K562 (cell line): ENCODE results near the gene TRAPPC2B. TPM values are rescaled to one million over a fixed set of nuclear protein-coding genes. Genes with fewer than 3 reads are reported as not detected.
A peak's percentile ranks its signal among the peaks of the same experiment; 100 is the strongest.

ENCODE experiments used
- BCL6 ChIP-seq: fragments of 250-450 bp; sonication (Bioruptor Pico); IDR thresholded peaks from 2 replicates; pipeline ENCODE4 v1.4.0; 2020
- CHD4 ChIP-seq: fragments of 200-600 bp; sonication (generic); IDR thresholded peaks from 3 replicates; pipeline ENCODE4 v1.6.1; 2012; ENCODE audit warnings: low read depth, mild to moderate bottlenecking, mixed read lengths, low read length, inconsistent platforms; ENCODE audit not compliant: insufficient read depth, insufficient replicate concordance, poor library complexity, severe bottlenecking
- CREBBP ChIP-seq: IDR thresholded peaks from one replicate; pipeline ENCODE4 v1.6.1; 2012; ENCODE audit warnings: low read depth, mild to moderate bottlenecking, control low read depth, inconsistent platforms, low read length
- DDX20 ChIP-seq: fragments of 450-650 bp; IDR thresholded peaks from 2 replicates; pipeline ENCODE4 v1.6.1; 2016; ENCODE audit warnings: missing genetic modification characterization, low read depth, mild to moderate bottlenecking, missing compliant biosample characterization, moderate library complexity
- E2F4 ChIP-seq: sonication (generic); formaldehyde crosslinking; IDR thresholded peaks from 2 replicates; pipeline ENCODE4 v1.8.0; 2022; ENCODE audit warnings: mild to moderate bottlenecking, low read depth, missing genetic modification reagents
- HLTF ChIP-seq: fragments of 450-650 bp; IDR thresholded peaks from 2 replicates; pipeline ENCODE4 v1.6.1; 2016
- MECOM ChIP-seq: fragments of 250-450 bp; sonication (Bioruptor Pico); IDR thresholded peaks from 2 replicates; pipeline ENCODE4 v1.8.0; 2022; ENCODE audit warnings: inconsistent platforms
- PHF8 ChIP-seq: fragments of 200-600 bp; sonication (generic); IDR thresholded peaks from 2 replicates; pipeline ENCODE4 v1.6.1; 2012; ENCODE audit warnings: mixed run types, mild to moderate bottlenecking, inconsistent platforms, low read length, moderate library complexity, borderline replicate concordance
- RB1 ChIP-seq: fragments of 450-650 bp; IDR thresholded peaks from 2 replicates; pipeline ENCODE4 v1.6.1; 2017; ENCODE audit warnings: low read depth, mild to moderate bottlenecking
- USF2 ChIP-seq: sonication (generic); formaldehyde crosslinking; IDR thresholded peaks from 2 replicates; pipeline ENCODE4 v1.5.0; 2020; ENCODE audit warnings: missing genetic modification reagents
- ZBTB1 ChIP-seq: sonication (generic); formaldehyde crosslinking; IDR thresholded peaks from 2 replicates; pipeline ENCODE4 v1.8.1; 2023; ENCODE audit warnings: missing genetic modification reagents, low read depth, mild to moderate bottlenecking, borderline replicate concordance
- ZNF445 ChIP-seq: fragments of 250-450 bp; sonication (Bioruptor Pico); IDR thresholded peaks from 2 replicates; pipeline ENCODE4 v1.4.0; 2020; ENCODE audit warnings: low read depth, mild to moderate bottlenecking, moderate library complexity
- ZNF764 ChIP-seq: fragments of 250-450 bp; sonication (Bioruptor Pico); IDR thresholded peaks from 2 replicates; pipeline ENCODE4 v1.4.0; 2020; ENCODE audit warnings: low read depth, mild to moderate bottlenecking, moderate library complexity
- polyA plus RNA-seq, 8 experiments: library from polyadenylated mRNA; depleted of rRNA in 4 of 8; stranded (reverse) in 5 of 8; unstranded in 3 of 8; fragments of >200 nt; fragmentation: Nextera tagmentation in 2 of 8; fragmentation: Illumina TruSeq in 1 of 8; extraction: Ambion mirVana in 2 of 8; extraction: Trizol in 1 of 8; gene quantifications; 2 replicates each; pipeline versions ENCODE4 v1.2.1 to v1.2.3, GENCODE V29; 2011 to 2014; ENCODE audit warnings: inconsistent platforms in 1 of 8, missing spikeins in 1 of 8
- total RNA-seq, 7 experiments: library from RNA; depleted of rRNA in 6 of 7; stranded (reverse); fragments of >200 nt in 6 of 7; fragmentation: Illumina TruSeq in 2 of 7; extraction: Trizol in 2 of 7; gene quantifications; 2 replicates each; pipeline versions ENCODE4 v1.2.1 to v1.2.3, GENCODE V29; 2011 to 2021; ENCODE audit warnings: low replicate concordance in 1 of 7
- TF ChIP-seq, protein P1 (sequence below): sonication (generic); formaldehyde crosslinking; IDR thresholded peaks from 2 replicates; pipeline ENCODE4 v1.8.0; 2023; ENCODE audit warnings: mild to moderate bottlenecking, missing genetic modification reagents
- TF ChIP-seq, protein P2 (sequence below): fragments of 450-650 bp; conservative IDR thresholded peaks from 2 replicates; pipeline ENCODE4 v1.6.1; 2016; ENCODE audit warnings: missing genetic modification characterization, low read depth, mild to moderate bottlenecking, control low read depth, missing compliant biosample characterization
- TF ChIP-seq, protein P3 (sequence below): sonication (generic); formaldehyde crosslinking; IDR thresholded peaks from 2 replicates; pipeline ENCODE4 v1.8.0; 2022; ENCODE audit warnings: missing genetic modification reagents, mild to moderate bottlenecking, borderline replicate concordance
- TF ChIP-seq, protein P4 (sequence below): fragments of 450-650 bp; IDR thresholded peaks from 2 replicates; pipeline ENCODE4 v1.6.1; 2016

TRAPPC2B gene
- total and polyA plus RNA-seq, 9 of the 15 experiments (the other 6 are each of a cell fraction or from before 2014, with no cell fraction given): 2.2 to 20.4 (median 4.6) TPM

GRCh38 chr19:57389730-57390598, 26.6 kb downstream of the TRAPPC2B start, which contains the start of gene ZNF548 (continued):
- TF ChIP-seq USF2 (CRISPR knock-in tag): no peak
- no peak for TF ChIP-seq BCL6 (CRISPR knock-in tag)
- peak; percentile 73 for TF ChIP-seq PHF8
- TF ChIP-seq CREBBP: no peak
- TF ChIP-seq MECOM (CRISPR knock-in tag): no peak
- TF ChIP-seq CHD4: no peak
- TF ChIP-seq DDX20 (tag): no peak
- peak; percentile 60; the same call in 1 of the 2 replicates for TF ChIP-seq RB1
- no peak for TF ChIP-seq ZNF764 (CRISPR knock-in tag)
- no peak for TF ChIP-seq HLTF
- TF ChIP-seq, protein P1, sequence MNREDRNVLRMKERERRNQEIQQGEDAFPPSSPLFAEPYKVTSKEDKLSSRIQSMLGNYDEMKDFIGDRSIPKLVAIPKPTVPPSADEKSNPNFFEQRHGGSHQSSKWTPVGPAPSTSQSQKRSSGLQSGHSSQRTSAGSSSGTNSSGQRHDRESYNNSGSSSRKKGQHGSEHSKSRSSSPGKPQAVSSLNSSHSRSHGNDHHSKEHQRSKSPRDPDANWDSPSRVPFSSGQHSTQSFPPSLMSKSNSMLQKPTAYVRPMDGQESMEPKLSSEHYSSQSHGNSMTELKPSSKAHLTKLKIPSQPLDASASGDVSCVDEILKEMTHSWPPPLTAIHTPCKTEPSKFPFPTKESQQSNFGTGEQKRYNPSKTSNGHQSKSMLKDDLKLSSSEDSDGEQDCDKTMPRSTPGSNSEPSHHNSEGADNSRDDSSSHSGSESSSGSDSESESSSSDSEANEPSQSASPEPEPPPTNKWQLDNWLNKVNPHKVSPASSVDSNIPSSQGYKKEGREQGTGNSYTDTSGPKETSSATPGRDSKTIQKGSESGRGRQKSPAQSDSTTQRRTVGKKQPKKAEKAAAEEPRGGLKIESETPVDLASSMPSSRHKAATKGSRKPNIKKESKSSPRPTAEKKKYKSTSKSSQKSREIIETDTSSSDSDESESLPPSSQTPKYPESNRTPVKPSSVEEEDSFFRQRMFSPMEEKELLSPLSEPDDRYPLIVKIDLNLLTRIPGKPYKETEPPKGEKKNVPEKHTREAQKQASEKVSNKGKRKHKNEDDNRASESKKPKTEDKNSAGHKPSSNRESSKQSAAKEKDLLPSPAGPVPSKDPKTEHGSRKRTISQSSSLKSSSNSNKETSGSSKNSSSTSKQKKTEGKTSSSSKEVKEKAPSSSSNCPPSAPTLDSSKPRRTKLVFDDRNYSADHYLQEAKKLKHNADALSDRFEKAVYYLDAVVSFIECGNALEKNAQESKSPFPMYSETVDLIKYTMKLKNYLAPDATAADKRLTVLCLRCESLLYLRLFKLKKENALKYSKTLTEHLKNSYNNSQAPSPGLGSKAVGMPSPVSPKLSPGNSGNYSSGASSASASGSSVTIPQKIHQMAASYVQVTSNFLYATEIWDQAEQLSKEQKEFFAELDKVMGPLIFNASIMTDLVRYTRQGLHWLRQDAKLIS (CRISPR knock-in tag): no peak
- TF ChIP-seq, protein P2, sequence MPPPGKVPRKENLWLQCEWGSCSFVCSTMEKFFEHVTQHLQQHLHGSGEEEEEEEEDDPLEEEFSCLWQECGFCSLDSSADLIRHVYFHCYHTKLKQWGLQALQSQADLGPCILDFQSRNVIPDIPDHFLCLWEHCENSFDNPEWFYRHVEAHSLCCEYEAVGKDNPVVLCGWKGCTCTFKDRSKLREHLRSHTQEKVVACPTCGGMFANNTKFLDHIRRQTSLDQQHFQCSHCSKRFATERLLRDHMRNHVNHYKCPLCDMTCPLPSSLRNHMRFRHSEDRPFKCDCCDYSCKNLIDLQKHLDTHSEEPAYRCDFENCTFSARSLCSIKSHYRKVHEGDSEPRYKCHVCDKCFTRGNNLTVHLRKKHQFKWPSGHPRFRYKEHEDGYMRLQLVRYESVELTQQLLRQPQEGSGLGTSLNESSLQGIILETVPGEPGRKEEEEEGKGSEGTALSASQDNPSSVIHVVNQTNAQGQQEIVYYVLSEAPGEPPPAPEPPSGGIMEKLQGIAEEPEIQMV (tag): no peak
- no peak for TF ChIP-seq ZNF445
- TF ChIP-seq E2F4 (CRISPR knock-in tag): no peak
- TF ChIP-seq ZBTB1 (CRISPR knock-in tag): no peak
- TF ChIP-seq, protein P3, sequence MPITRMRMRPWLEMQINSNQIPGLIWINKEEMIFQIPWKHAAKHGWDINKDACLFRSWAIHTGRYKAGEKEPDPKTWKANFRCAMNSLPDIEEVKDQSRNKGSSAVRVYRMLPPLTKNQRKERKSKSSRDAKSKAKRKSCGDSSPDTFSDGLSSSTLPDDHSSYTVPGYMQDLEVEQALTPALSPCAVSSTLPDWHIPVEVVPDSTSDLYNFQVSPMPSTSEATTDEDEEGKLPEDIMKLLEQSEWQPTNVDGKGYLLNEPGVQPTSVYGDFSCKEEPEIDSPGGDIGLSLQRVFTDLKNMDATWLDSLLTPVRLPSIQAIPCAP (CRISPR knock-in tag): no peak
- TF ChIP-seq, protein P4, sequence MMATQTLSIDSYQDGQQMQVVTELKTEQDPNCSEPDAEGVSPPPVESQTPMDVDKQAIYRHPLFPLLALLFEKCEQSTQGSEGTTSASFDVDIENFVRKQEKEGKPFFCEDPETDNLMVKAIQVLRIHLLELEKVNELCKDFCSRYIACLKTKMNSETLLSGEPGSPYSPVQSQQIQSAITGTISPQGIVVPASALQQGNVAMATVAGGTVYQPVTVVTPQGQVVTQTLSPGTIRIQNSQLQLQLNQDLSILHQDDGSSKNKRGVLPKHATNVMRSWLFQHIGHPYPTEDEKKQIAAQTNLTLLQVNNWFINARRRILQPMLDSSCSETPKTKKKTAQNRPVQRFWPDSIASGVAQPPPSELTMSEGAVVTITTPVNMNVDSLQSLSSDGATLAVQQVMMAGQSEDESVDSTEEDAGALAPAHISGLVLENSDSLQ: peak; percentile 70
